GM18508 (cell line): ENCODE results near the gene RHOT2.

ENCODE experiments used
- ATAC-seq: cut with Tn5 transposase; IDR thresholded peaks from one replicate; pipeline ENCODE4 v1.9.1; 2021; ENCODE audit warnings: moderate number of reproducible peaks; ENCODE audit not compliant: insufficient read depth, unreplicated experiment

The RHOT2 gene

GRCh38 chr16:646679-647172, 21.2 kb upstream of the RHOT2 start:
- no peak for ATAC-seq

GRCh38 chr16:647173-647902, 20.6 kb upstream of the RHOT2 start:
- no peak for ATAC-seq

GRCh38 chr16:648071-648780, 19.7 kb upstream of the RHOT2 start:
- ATAC-seq: no peak

- peak; percentile 43 for ATAC-seq
Observed at GRCh38 chr16:648781-649589, 18.9 kb upstream of the RHOT2 start, which contains the start of gene WDR90. TSS of gene WDR90 (plus strand) at chr16:649365. CDS start at chr16:649417, 52 bp downstream.

GRCh38 chr16:649631-650030, 18.3 kb upstream of the RHOT2 start:
- ATAC-seq: no peak

DNA sequence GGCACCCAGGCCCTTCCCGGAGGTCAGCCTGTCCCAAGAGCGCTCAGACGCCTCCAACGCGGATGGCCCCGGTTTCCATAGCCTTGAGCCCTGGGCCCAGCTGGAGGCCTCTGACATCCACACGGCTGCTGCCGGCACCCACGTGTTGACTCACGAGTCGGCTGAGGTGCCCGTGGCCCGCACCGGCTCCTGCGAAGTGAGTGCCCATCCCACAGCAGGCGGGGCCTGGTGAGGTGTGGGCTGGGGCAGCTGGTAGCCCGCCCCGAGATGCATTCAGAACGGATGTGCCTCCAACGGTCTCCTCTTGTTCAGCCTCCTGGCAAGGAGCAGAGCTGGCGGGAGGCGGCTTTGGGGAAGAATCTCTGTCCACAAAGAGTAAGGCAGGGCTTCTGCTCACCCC, 16.1 kb upstream of the RHOT2 start:
- ATAC-seq: no peak

- ATAC-seq: no peak
Observed at GRCh38 chr16:652454-653305, 15.3 kb upstream of the RHOT2 start.

GRCh38 chr16:654034-654433, 13.9 kb upstream of the RHOT2 start:
- no peak for ATAC-seq

- no peak for ATAC-seq
Observed at GRCh38 chr16:657487-657886, 10.4 kb upstream of the RHOT2 start.

GRCh38 chr16:658679-659571, 9.0 kb upstream of the RHOT2 start:
- no peak for ATAC-seq

- ATAC-seq: no peak
Observed at GRCh38 chr16:659618-660017, 8.3 kb upstream of the RHOT2 start.

- ATAC-seq: no peak
Observed at GRCh38 chr16:660132-660458, 7.8 kb upstream of the RHOT2 start.

DNA sequence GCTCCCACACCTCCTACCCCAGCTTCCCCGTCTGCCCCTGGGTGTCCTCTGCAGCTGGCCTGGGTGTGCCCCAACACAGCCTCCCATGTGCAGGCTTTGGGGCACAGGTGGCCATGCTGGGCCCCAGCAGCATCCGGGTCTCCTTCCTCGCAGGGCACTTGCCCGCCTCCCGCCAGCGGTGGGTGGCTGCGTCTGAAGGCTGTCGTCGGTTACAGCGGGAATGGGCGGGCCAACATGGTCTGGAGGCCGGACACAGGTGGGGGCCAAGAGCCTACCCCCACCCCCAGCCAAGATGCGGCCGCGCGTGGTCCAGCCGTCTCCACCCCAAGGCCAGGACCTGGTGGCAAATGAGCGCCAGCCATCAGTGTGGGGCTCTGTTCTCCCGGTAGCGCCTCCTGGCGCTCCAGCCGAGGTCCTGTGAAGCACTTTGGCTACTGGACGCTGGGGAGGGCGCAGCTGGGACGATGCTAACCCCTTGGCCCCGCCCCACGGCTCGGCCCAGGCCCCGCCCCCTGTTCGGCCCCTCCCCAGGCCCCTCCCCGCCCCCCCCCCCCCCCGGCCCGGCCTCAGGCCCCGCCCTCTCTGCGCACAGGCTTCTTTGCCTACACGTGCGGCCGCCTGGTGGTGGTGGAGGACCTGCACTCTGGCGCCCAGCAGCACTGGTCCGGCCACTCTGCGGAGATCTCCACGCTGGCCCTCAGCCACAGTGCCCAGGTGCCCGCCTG, 7.3 kb upstream of the RHOT2 start:
- ATAC-seq: no peak

- no peak for ATAC-seq
Observed at GRCh38 chr16:661184-661821, 6.6 kb upstream of the RHOT2 start.

GRCh38 chr16:662095-662494, 5.8 kb upstream of the RHOT2 start:
- no peak for ATAC-seq

DNA sequence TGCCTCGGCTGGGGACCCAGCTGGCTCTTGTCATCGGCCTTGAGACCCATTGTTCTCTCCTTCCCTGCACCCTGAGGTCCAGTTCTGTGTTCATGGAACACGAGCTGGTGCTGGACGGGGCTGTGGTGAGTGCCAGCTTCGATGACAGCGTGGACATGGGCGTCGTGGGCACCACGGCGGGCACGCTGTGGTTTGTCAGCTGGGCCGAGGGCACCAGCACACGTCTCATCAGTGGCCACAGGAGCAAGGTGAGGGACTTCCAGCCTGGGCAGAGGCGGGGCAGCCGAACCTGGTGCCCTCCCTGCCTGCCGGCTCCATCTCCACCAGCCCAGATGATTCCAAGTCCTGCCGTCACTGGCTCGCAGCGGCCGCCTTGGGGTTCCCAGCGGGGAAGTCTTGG, 5.3 kb upstream of the RHOT2 start:
- ATAC-seq: no peak

GRCh38 chr16:666572-666971, 1.4 kb upstream of the RHOT2 start:
- no peak for ATAC-seq
